Dedifferentiated amniotic fluid mesenchymal stem cell (primary cell): ENCODE results near the gene EME1.
"Not testable (repeated sequence)": the region's sequence is repeated elsewhere in the genome, so short reads cannot be mapped to it uniquely, and the experiment has no call there.

ENCODE experiments used
- DNase-seq: peaks from one replicate; pipeline ENCODE4 v3.0.0-alpha.2; 2016; ENCODE audit errors: extremely low spot score

The EME1 gene, protein sequence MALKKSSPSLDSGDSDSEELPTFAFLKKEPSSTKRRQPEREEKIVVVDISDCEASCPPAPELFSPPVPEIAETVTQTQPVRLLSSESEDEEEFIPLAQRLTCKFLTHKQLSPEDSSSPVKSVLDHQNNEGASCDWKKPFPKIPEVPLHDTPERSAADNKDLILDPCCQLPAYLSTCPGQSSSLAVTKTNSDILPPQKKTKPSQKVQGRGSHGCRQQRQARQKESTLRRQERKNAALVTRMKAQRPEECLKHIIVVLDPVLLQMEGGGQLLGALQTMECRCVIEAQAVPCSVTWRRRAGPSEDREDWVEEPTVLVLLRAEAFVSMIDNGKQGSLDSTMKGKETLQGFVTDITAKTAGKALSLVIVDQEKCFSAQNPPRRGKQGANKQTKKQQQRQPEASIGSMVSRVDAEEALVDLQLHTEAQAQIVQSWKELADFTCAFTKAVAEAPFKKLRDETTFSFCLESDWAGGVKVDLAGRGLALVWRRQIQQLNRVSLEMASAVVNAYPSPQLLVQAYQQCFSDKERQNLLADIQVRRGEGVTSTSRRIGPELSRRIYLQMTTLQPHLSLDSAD

DNA sequence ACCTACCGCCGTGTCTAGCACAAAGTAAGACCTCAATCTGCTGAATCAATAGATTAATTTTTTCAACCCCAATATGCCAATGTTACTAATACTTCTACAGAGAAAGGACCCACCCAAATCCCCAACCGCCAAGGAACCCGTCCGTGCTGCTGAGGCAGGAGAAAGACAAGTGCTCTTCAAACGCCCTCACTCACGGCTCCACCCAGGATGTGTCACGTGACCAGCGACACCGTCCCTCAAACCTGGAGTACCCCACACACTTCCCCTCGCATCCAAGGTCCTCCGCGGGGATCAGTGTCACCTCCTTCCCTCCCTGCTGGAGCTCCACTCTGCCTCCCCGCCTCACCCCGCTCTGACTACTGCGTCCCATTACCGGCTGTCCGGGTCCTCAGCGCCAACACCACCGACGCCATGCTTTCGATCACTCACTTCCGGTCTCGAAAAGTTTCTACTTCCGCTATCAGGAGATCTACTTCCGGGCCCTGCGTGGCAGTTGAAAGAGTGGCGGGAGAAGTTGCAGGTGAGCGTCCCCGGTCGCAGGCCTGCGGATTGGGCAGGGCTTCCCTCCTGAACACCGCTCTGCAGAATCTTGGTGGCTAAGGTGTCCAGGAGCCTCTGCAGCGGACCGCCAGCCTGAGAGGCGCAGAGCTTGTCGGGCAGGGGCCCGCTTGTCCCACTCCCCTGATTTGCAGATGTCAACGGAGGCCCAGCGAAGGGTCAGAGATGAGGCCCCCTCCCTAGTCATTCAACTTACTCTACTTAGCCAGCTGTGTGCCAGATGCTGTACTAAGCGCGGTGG is at the start of gene EME1, which contains the start of gene MRPL27:
Gene EME1 (plus strand): TSS at position 472 of the 799 bp plus-strand sequence. CDS start 1,980 bp downstream, outside the sequence.
Gene MRPL27 (minus strand): TSS at position 427 of the 799 bp plus-strand sequence. CDS start 14 bp downstream, at position 413.
- DNase-seq, result peak; percentile 92

DNA sequence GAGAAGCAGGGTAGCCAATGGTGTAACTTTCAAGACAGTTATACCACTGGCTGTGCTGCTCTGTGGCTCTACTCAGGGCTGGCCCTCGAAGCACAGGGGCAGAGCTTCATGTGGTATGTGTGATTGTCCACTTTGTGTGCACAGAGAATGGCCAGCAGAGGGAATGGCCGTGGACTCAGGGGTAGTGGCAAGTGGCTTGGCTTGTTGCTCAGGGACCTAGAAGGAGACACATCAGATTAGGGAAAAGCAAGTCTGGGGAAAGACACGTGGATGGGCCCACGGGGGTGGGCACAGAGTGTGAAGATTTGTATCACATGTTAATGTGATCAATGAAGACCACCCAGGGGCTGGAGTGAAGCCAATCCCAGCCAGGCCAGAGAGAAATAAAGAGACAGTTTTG is 47.1 kb upstream of the EME1 start:
- DNase-seq, result no peak

DNA sequence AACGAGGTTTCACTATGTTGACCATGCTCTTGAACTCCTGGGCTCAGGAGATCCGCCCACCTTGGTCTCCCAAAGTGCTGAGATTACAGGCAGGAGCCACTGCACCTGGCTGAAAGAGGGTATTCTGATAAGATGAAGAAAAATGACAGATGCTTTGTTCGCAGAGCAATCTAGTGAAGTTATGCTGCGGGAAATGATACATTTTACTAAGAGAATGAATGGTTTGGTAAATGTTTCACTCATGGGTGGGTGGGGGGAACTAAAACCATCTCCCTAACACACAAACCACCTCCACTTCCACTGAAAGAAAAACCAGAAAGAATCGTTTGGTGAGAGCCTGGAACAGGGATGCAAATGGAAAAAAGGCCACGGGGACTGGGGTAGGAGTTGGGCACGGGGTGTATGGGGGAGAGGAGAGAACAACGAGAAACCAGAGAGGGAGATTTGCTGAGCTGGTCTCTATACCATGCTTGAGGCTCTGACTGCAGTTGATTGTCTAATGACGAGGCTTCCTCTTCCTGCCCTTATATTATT is 46.1 kb upstream of the EME1 start:
- DNase-seq, result no peak

DNA sequence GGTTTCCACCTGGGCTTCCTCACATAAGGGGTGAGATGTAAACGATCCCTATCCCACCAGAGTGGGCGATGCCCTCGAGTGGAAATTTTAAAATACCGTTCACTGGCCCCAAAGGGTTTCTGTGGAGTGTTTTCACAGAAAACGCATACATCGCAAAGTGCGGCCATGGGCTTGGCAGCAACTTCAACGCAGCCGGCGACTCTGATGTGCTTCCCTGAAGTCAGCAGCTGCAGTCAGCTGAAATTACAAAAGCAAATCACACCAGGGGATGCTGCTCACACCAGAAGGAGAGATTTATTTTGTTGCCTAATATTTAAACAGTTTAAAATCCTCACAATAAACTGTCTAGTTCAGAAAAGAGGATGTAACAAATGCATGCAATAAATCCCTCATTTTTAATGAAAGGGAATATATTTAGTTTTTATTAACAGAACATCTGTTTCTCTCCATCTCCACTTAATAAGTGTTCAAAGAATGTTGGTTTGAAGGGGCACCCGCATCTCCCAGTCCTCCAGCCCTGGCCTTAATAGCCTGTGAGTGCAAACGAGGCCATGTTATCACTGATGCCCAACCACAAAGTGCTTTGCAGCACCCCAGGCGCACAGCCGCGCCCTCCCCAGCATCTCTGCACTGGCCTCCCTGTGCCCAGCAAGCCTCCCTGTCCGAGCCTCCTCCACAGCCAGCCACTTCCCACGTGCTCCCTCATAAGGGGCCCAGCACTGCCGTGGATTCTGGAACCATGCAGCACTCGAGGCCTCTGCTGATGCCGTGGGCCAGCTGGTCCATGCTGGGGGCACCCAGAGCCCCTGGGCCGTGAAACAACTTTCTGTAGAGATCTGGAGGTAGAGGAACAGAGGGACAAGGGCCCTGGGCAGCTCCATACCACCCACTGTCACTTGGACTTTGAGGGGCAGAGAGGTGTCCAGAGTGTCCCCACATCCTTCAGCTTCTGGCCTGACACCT is 44.4 kb upstream of the EME1 start:
- DNase-seq, result no peak

DNA sequence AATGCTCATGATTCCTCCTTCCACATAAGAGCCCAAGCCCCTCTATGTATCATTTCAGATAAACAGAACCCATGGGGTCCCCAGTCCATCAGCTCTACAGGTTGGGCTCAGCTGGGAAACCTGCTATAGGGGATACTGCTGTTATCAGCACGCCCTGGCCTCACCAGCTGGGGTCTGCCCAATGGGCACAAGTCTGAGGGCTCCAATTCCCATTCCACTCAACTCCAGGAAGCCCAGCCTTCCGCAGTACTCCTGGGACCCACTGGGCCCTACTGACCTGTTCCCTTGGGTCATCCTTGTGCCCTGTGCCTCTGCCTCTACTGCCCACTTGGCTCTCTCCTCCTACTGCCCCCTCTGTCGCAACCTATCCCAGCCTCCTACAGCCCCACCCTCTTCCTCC is 43.3 kb upstream of the EME1 start:
- DNase-seq, result no peak

DNA sequence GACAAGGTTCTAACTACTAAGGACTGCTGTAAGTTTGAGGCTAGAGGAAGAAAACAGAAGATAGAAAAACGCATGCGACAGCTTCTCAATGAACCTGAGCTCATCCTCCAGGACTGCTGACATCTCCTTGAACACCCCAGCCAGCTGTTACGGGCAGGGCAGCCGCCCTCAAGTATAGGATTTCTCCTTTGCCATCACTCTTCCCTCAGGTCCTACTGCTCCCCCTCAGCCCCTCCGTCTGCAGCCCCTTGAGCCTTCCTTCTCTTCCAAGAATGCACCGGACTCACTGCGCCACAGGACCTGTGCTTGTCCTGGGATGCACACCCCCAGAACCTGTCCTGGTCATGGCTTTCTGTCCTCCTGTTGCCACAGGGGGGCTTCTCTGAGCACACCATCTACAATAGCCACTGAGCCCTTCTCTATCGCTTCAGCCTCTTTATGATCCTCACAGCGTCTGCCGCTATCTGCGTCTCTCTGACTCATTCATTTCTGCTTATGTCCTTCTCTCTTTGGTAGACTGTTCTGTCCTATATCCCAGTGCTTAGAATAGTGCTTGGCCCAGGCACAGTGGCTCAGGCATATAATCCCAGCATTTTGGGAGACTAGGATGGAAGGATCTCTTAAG is 42.8 kb upstream of the EME1 start:
- DNase-seq, result no peak

DNA sequence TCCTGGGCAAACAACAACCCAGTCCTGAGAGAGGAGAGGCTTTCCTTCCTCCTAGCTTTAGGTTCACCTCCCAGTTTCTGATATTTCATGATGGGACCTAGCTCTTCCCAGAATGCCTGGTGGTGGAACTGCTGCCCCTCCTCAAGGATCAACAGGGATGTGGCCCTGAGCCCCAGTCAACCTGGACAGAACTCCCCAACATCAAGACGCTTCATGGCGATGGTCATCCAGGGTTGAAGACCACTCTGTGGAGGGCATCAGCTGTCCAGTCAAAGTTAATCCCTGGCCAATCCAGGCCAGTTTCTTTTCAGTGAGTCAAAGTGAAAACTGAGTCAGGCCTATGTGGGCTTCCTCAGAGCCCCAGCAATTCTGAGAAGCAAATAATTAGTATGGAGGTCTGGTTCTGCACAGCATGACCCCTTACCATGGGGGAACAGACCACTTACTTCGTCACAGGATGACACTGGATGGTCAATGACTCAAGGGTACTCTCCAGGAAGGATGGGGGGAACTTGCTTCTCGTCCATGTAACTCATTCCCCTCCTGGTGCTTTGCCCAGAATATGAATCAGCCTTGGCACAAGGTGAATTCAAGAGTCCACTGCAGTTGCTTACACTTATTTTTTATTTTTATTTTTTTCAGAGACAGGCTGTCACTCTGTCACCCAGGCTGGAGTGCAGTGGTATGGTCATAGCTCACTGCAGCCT is 41.8 kb upstream of the EME1 start:
- DNase-seq, result peak; percentile 26

DNA sequence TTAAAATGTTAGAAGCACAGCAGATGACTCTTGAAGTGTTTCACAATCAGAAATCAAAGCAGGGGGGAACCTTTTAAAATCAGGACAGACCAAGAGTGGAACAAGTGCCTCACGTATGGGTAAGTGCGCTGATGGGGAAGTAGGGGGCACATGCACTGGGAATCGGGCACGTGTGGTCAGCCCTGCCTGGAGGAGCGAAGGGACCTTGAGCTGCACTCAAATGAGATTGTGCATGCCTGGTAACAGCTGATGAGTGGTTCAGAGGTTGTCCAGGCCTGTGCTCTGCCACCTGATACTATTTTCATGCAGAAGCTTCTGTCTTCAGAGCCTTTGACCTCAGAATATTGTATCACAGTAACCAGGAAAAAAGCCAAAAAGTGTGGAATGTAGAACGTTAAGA is 40.8 kb upstream of the EME1 start:
- DNase-seq, result no peak

DNA sequence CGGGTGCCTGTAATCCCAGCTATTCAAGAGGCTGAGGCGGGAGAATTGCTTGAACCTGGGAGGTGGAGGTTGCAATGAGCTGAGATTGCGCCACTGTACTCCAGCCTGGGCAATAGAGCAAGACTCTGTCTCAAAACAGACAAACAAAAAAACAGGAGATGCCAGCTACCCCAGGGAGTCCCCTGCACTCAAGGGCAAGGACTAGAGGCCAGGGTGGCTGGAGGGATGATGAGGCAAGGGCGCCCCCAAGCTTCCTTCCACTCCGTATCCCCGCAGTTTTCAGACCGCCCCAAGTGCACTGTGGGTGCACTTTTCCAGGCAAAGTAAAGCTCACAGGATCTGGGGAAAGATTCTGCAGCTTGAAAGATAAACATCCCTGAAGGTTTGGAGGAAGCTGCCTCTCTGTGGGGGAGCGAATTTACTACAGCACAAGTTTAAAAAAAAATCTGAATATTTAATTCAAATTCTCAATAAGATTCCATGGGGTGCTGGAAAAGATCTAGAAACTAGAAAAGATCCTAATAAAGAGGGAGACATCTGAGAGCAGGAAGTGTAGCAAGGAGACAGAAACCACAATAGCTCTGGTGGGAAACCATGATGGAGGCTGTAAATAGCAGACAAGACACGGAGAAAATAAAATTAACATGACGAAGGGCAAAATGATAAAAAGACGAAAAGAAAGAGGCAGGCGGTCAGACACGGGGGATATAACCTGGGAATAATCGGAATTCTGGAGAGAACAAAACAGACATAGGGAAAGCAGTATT is 39.6 kb upstream of the EME1 start:
- DNase-seq, result not testable (repeated sequence)

DNA sequence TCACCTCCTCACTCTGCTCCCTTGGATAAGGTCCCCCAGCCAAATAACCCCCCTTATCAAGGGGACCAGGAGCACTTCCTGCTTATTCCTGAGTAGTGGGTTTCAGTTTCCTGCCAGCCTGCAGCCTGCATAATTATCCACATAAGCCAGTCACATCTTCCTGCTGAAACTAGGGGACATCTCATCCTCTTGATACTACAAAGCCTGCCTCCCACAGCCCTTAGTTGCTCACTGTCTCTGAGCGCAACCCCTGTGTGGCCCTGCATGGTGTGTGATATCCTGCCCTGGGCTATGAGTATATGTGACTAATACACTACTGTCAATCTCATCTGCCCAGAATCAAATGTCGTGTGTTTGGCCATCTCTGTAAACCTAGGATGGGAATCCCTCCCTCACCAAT is 35.1 kb upstream of the EME1 start:
- no peak for DNase-seq

DNA sequence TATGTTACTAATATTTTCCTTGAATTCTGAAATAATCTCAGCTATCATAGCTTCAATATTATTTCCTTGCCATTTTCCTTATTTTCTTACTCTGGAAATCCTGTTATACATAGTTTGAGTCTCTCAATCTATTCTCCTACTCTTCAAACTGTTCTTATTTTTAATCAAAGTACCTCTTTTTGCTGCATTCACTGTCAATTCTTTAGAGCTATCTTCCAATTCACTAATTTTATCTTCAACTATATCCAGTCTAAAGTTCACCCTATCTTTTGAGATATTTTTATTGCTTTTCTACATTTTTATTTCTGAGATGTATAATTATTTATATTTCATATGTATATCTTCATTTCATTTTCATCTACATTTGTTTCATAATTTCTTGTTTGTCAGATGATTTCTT is 34.4 kb upstream of the EME1 start:
- no peak for DNase-seq

DNA sequence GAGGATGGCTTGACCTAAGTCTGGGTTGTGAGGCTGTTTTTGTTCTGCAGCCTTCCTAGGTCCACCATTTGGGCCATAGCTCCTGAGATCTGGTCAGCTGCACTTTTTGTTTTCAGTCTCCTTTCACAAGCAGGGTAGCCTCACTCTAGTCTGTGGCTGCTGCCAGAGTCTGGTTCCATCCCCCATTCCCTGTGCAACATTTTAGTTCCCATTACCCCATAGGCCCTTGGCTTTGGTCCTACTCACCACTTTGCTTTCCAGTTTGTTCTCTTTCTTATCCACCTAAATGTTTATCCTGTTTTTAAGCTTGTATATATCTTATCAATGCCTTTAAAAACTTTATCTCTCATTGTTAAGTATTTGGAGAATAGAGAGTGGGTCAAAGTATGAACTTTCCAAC is 33.6 kb upstream of the EME1 start:
- DNase-seq, result no peak

DNA sequence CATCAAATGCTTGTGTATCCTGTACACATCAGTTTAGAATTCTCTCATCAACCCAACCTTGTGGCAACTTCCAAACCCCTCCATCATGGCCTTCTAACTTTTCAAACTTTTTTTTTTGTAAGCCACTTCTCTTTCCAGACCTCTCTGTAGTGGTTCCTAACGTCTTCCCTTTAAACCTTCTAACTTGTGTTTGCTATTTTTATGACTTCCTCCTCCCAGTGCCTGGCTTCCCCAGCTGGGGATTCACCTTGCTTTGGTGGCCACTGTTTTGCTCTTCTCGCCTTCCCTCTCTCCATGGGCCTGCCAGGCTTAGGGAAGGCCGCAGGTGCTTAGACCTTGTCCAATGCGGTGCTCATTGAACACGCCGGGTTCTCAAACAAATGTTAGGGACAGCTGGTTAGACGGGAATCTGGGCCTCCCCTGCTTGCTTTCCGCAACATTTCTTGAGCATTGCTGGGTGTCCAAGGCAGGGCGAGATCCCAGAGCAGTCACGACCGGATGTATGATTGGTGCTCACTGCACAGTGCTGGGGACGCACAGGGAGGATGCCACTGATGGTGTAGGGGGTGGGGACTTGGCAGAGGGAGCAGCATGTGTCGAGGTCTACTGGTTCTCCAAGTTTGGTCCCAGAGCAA is 28.2 kb upstream of the EME1 start:
- no peak for DNase-seq

DNA sequence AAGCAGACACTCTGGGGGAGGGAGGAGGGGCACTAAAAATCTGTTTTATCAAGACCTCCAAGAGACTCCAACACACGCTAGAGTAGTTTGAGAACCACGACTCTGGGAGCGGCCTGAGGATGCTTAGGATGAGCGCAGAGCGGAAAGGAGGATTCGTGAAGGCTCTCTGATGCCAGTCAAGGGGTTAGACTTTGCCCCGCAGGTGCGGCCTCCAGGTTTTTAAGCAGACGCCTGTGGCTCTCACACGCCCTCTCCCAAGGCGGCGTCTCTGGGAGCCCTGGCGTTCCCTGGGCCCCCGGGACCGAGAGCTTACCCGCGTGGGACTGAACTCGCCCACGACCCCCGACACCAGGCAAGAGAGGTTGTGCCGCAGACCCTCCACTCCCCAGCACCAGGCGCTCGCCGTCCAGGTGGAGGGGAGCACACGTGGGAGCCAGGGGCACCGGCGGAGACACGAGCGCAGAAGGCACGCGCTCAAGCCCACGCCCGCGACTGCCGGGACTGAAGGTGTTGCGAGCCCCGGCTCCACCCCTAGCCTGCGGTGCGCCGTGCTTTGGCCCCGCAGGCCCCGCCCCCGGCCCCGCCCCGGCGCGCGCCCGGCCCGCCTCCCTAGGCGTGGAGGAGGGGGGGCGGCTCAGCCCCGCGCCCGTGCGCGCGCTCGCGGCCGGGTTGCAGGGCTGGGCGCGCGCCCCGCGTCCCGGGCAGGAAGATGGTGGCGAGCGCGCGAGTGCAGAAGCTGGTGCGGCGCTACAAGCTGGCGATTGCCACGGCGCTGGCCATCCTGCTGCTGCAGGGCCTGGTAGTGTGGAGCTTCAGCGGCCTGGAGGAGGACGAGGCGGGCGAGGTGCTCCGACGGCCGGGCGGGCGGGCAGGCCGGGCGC is 27.4 kb upstream of the EME1 start, which contains the start of gene XYLT2:
Gene XYLT2 (plus strand): TSS at position 695 of the 881 bp plus-strand sequence. CDS start 15 bp downstream, at position 710.
- DNase-seq, result peak; percentile 64

DNA sequence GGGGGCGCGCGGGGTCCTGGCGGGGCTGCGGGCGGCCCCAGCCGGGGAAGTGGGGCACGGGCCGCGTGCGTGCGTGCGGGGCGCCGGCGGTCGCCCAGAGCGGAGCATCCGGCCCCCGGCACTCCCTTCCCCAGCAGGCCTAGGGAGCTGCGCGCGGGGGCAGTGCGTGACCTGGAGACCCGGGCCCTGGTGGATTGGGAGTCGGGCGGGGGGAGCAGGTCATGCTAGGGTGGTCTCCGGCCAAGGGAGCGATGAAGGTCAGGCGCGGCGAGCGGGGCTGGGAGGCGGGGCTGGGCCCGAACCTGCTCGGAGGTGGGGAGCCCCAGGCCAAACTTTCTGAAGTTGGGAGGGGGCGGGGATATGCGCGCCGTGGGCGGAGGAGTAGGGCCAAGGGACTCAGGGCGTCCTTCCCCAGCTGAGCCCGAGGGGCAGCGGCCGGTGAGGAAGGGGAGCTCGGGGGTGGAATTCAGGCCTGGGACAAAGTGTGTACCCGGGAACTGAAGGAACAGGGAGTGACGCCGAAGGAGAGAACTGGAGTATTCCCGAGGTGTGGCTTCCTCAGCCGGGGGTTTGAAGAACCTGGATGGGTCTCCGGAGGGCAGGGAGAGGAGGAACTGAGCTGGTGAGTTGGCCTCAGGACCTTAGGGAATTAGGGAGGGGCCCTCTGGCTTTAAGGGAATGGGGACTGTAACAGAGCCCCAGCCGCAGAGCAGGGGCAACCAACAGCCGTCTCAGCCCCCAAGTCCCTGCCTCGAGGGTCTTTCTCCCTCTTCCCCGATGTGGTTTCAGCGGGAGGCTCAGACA is 26.5 kb upstream of the EME1 start:
- no peak for DNase-seq

DNA sequence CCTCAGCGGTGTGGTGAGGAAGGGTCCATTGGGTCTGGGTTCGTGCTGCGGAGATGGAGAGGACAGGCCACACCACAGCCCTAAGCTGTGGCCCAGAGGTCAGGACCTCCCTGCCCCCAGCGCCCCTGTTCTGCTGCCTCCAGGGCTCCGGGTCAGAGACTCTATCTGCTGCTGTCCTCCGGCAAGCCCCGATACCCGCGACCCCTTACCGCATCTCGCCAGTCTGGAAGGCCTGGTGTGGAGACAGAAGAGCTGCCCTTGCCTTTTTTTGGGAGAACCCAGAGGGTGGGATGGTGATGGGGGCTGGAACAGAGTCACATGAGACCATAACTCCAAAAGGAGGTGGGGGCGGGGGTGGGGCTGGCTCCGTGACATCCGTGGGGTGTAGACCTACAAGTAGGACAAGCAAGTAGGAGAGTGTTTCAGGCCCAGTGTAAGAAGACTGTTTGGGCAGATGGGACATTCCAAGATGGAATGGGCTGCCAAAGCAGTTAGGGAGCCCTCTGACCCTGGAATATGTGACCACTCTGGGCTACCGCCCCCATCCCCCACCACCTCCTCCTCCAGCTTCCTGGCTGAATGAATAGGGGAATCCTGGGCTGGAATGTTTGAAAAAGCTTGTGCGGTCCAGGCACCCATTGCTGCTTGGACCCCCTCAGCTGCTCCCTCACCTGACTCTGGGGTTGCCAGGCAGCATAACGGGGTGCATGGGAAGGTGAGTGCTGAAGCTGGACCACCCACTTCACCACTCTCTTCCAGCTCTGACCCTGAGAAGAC is 25.7 kb upstream of the EME1 start:
- DNase-seq, result no peak
